Activated T-cell treated with anti-CD3 and anti-CD28 coated beads, Interleukin-2, amount 50 U/mL, for 24 hours (primary cell): Measurements from ENCODE around the gene CLASP2.

Experiments
- DNase-seq: peaks from one replicate; pipeline ENCODE4 v3.0.0-alpha.2; 2020
- H3K27ac Mint-ChIP-seq: 2 replicates; pipeline ENCODE4 v1.8.0; 2020; ENCODE audit warnings: mild to moderate bottlenecking, mixed read lengths
- H3K27me3 Mint-ChIP-seq: 2 replicates; pipeline ENCODE4 v1.8.0; 2020; ENCODE audit warnings: mixed read lengths
- H3K36me3 Mint-ChIP-seq: 2 replicates; pipeline ENCODE4 v1.8.0; 2020; ENCODE audit warnings: low read depth, mixed read lengths
- H3K4me1 Mint-ChIP-seq: 2 replicates; pipeline ENCODE4 v1.8.0; 2020; ENCODE audit warnings: low read depth, mixed read lengths
- H3K4me3 Mint-ChIP-seq: 2 replicates; pipeline ENCODE4 v1.8.0; 2020; ENCODE audit warnings: mild to moderate bottlenecking, moderate library complexity, mixed read lengths
- H3K9me3 Mint-ChIP-seq: 2 replicates; pipeline ENCODE4 v1.8.0; 2020; ENCODE audit warnings: mixed read lengths

CLASP2 gene

DNA sequence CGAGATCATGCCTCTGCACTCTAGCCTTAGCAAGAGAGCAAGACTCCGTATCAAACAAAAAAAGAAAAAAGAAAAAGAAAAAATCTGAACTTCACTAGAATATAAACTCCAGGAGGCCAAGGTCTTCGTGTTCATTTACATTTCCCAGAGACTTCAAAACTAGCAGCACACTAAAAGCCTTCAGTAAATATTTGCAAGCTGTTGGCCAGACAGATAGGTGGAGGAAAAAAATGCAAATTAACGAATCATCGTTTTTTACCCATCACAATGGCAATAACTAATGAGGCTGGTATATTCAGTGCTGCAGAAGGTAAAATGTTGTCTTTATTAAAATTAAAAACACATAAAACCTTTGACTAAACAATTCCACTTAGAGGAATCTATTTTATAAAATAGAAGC, 80.6 kb downstream of the CLASP2 start:
- H3K9me3 Mint-ChIP-seq: no peaks in the 10 kb centered on the region
- H3K27ac Mint-ChIP-seq: no peak overlapping the region
- no peaks in the 10 kb centered on the region for H3K27me3 Mint-ChIP-seq
- no peak for DNase-seq
- peaks cover 2% of the 10 kb centered on the region for H3K4me1 Mint-ChIP-seq
- peaks cover 24% of the 10 kb centered on the region for H3K36me3 Mint-ChIP-seq
- H3K4me3 Mint-ChIP-seq: no peak overlapping the region

- peaks cover 31% of the 10 kb centered on the region for H3K36me3 Mint-ChIP-seq
- H3K9me3 Mint-ChIP-seq: no peaks in the 10 kb centered on the region
- DNase-seq: no peak
- no peak overlapping the region for H3K4me3 Mint-ChIP-seq
- no peaks in the 10 kb centered on the region for H3K27me3 Mint-ChIP-seq
- H3K27ac Mint-ChIP-seq: no peak overlapping the region
- peaks cover 2% of the 10 kb centered on the region for H3K4me1 Mint-ChIP-seq
These were observed 81.8 kb downstream of the CLASP2 start for GRCh38 chr3:33636125-33636850.

- no peak overlapping the region for H3K4me3 Mint-ChIP-seq
- H3K36me3 Mint-ChIP-seq: peaks cover 23% of the 10 kb centered on the region
- no peak overlapping the region for H3K27ac Mint-ChIP-seq
- no peak for DNase-seq
- peaks cover 2% of the 10 kb centered on the region for H3K4me1 Mint-ChIP-seq
- no peaks in the 10 kb centered on the region for H3K27me3 Mint-ChIP-seq
- H3K9me3 Mint-ChIP-seq: no peaks in the 10 kb centered on the region
These were observed 83.8 kb downstream of the CLASP2 start for GRCh38 chr3:33634262-33634661.

DNA sequence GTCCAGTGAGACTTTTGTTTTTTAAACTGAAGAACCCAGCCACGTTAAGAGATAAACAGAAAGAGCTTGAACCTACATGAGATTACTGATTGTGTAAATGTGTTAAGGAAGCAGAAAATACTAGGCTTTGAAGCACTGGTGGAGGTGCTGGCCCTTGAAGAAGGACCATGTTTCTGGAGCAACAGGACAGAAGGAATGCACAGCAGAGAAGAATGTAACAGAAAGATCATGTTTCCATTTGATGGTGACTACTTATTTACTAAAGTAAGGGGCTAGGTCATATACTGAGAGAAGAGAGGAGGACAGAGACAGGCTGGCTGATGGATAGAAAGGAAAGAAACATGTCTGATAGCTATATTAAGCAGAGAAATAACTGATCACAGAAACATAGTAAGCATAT, 88.8 kb downstream of the CLASP2 start:
- H3K9me3 Mint-ChIP-seq: no peaks in the 10 kb centered on the region

DNA sequence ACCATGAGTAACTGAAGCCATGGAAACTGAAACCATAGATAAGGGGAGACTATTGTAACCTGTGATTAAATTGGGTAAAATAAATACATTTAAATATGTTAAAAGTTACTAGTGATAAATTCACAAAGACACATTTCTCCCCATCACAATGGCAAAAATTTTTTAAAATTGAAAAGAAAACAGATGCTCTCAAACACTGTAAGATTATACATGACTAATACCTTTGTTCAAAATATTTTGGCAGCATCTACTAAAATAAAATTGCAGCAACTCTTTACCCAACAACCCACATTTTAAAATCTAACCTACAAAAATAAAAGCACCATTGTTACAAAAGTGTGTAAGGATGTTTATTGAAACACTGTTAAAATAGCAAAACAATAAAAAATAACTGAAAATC, 93.3 kb downstream of the CLASP2 start:
- H3K4me1 Mint-ChIP-seq: no peaks in the 10 kb centered on the region
- H3K9me3 Mint-ChIP-seq: no peaks in the 10 kb centered on the region
- DNase-seq: no peak
- H3K4me3 Mint-ChIP-seq: no peak overlapping the region
- H3K27me3 Mint-ChIP-seq: no peaks in the 10 kb centered on the region
- H3K36me3 Mint-ChIP-seq: peaks cover 38% of the 10 kb centered on the region
- H3K27ac Mint-ChIP-seq: no peak overlapping the region

More for the DNA sequence above, 88.8 kb downstream of the CLASP2 start:
- Mint-ChIP-seq H3K27ac (no peak overlapping the region), H3K4me3 (no peak overlapping the region), H3K4me1 (no peaks in the 10 kb centered on the region), H3K27me3 (no peaks in the 10 kb centered on the region), H3K36me3 (peaks cover 25% of the 10 kb centered on the region)
- DNase-seq: no peak

- Mint-ChIP-seq H3K27ac (no peak overlapping the region), H3K27me3 (no peaks in the 10 kb centered on the region), H3K9me3 (no peaks in the 10 kb centered on the region), H3K4me3 (no peak overlapping the region), H3K4me1 (no peaks in the 10 kb centered on the region), H3K36me3 (peaks cover 60% of the 10 kb centered on the region)
- no peak for DNase-seq
These were observed 105.0 kb downstream of the CLASP2 start for GRCh38 chr3:33613041-33613440.

- Mint-ChIP-seq H3K4me3 (no peak overlapping the region), H3K4me1 (no peaks in the 10 kb centered on the region), H3K9me3 (no peaks in the 10 kb centered on the region), H3K27me3 (no peaks in the 10 kb centered on the region), H3K36me3 (peaks cover 59% of the 10 kb centered on the region), H3K27ac (no peak overlapping the region)
- DNase-seq: no peak
These were observed 105.4 kb downstream of the CLASP2 start for GRCh38 chr3:33612607-33613006.

DNA sequence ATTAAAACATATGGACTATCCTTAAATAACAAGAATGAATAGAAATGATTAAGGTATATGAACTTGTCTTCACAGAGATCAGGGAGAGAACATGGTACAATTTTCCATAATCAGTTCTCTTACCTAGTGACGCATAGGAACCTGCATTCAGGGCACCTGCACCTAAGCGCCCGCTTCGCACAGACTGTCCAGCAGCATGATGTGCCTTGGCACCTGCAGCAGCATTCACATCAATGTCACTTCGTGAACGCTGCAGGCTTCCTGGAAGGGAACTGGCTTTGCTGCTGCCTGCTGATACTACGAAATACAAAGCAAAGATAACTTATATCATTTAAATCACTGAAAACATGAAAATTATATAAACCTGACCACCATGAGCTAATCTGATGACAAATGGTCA, 115.2 kb downstream of the CLASP2 start:
- Mint-ChIP-seq H3K27me3 (no peaks in the 10 kb centered on the region), H3K36me3 (peaks cover 85% of the 10 kb centered on the region)

DNA sequence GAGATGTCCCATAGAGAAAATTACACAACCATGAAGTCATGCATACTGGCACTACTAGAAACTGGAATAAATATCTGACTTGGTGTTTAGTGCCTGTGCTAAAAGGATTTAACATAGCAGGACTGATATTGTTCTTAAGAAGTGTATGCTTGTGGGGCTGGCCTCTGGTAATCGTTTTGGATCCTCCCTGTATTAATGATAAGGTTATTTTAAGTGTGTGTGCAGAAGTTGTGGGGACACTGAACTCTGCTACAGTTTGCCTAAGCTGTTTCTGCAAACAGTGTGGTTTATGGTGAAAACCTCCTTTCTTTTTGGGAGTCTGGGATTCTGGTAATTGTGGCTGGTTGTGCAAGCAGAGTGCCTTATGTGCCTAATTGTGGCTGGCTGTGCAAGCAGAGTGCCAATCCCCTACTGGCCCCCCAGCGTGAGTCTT, 120.8 kb downstream of the CLASP2 start:
- DNase-seq: no peak
- Mint-ChIP-seq H3K36me3 (peaks cover 54% of the 10 kb centered on the region), H3K9me3 (no peaks in the 10 kb centered on the region), H3K4me1 (no peaks in the 10 kb centered on the region), H3K27ac (no peak overlapping the region), H3K4me3 (no peak overlapping the region), H3K27me3 (no peaks in the 10 kb centered on the region)

More for the DNA sequence above, 115.2 kb downstream of the CLASP2 start:
- Mint-ChIP-seq H3K4me1 (no peaks in the 10 kb centered on the region), H3K9me3 (no peaks in the 10 kb centered on the region), H3K27ac (no peak overlapping the region), H3K4me3 (no peak overlapping the region)
- no peak for DNase-seq

DNA sequence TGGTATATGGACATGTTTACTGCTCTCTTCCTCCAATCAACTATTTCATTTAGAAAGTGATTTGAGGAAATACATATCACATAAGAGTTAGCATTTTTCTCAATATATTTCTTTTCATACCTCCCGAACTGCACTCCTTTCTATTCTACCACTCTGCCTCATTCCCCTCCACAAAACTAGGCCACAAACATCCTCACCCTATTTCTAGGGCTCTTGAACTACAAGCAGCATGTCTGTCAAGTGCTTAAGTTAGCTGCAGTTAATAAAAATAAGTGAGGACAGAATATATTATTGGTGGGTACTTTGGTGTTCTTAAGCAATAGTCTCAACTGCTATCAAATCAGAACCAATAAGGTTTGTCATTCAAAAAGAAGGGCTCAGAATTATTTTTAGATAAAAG, 125.1 kb downstream of the CLASP2 start:
- Mint-ChIP-seq H3K4me3 (no peak overlapping the region), H3K27ac (no peak overlapping the region), H3K36me3 (peaks cover 57% of the 10 kb centered on the region), H3K27me3 (no peaks in the 10 kb centered on the region), H3K9me3 (no peaks in the 10 kb centered on the region), H3K4me1 (no peaks in the 10 kb centered on the region)
- DNase-seq: no peak

GRCh38 chr3:33590541-33590940, 127.5 kb downstream of the CLASP2 start:
- Mint-ChIP-seq H3K4me3 (no peak overlapping the region), H3K36me3 (peaks cover 68% of the 10 kb centered on the region), H3K27me3 (no peaks in the 10 kb centered on the region), H3K4me1 (no peaks in the 10 kb centered on the region), H3K9me3 (no peaks in the 10 kb centered on the region), H3K27ac (no peak overlapping the region)
- DNase-seq: no peak

GRCh38 chr3:33586402-33586801, 131.7 kb downstream of the CLASP2 start:
- Mint-ChIP-seq H3K36me3 (peaks cover 66% of the 10 kb centered on the region), H3K27ac (no peak overlapping the region)

DNA sequence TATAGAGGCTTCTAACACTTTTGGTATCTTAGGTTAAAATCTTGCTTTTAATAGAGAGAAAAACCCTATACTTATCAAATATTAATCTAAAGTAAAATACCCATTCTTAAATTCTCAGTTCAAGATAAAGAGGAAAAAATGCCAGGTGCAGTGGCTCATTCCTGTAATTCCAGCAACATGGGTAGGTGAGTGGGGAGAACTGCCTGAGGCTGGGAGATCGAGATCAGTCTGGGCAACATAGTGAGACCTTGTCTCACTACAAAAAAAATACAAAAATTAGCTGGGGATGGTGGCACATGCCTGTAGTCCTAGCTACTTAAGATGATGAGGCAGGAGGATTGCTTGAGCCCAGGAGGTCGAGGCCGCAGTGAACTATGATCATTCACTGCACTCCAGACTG, 135.8 kb downstream of the CLASP2 start:
- Mint-ChIP-seq H3K4me3 (no peak overlapping the region), H3K27ac (no peak overlapping the region), H3K9me3 (no peaks in the 10 kb centered on the region), H3K36me3 (peaks cover 48% of the 10 kb centered on the region), H3K4me1 (no peaks in the 10 kb centered on the region), H3K27me3 (no peaks in the 10 kb centered on the region)
- DNase-seq: no peak

More at GRCh38 chr3:33586402-33586801, 131.7 kb downstream of the CLASP2 start:
- Mint-ChIP-seq H3K27me3 (no peaks in the 10 kb centered on the region), H3K4me1 (no peaks in the 10 kb centered on the region), H3K4me3 (no peak overlapping the region), H3K9me3 (no peaks in the 10 kb centered on the region)
- no peak for DNase-seq

- Mint-ChIP-seq H3K9me3 (no peaks in the 10 kb centered on the region), H3K36me3 (peaks cover 48% of the 10 kb centered on the region), H3K4me3 (no peak overlapping the region), H3K4me1 (no peaks in the 10 kb centered on the region), H3K27me3 (no peaks in the 10 kb centered on the region), H3K27ac (no peak overlapping the region)
- no peak for DNase-seq
These were observed 136.4 kb downstream of the CLASP2 start for GRCh38 chr3:33581666-33582065.

DNA sequence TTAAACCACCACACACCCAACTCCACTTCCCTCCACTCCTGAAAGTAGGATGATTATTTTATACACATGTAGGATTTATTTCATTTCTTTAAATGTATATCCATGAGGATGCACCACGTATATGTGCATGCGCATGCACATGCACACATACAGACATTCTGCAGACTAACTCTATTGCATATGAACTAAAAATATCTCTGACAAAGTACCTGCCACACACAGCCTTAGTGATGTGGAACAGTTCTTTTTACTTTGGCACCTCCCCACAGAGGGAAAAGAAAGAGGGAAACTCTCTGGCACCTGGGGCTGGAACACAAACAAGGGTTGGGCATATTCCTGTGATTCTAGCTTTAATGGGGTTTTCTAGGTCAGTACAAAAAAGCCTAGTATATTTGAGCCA, 138.2 kb downstream of the CLASP2 start:
- Mint-ChIP-seq H3K27me3 (no peaks in the 10 kb centered on the region), H3K4me3 (no peak overlapping the region), H3K27ac (no peak overlapping the region), H3K9me3 (no peaks in the 10 kb centered on the region), H3K36me3 (peaks cover 56% of the 10 kb centered on the region), H3K4me1 (no peaks in the 10 kb centered on the region)
- DNase-seq: no peak

DNA sequence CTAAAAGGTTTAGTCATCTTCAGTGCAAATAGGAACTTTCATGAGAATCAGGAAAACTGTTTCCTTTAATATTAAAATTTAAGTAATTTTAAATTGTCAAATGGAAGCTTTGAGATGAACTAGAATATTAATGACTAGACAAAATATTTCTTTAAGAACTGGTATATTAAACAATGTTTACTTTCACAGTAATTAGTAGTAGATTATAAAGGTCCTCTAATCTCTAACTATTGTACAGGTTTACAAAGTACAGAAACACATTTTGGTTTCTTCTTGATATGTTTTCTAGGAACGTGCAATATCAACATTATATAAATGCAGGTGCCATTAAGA, 138.9 kb downstream of the CLASP2 start:
- no peak overlapping the region for H3K27ac Mint-ChIP-seq
- H3K9me3 Mint-ChIP-seq: no peaks in the 10 kb centered on the region
- no peaks in the 10 kb centered on the region for H3K4me1 Mint-ChIP-seq
- H3K27me3 Mint-ChIP-seq: no peaks in the 10 kb centered on the region
- H3K36me3 Mint-ChIP-seq: peaks cover 60% of the 10 kb centered on the region
- no peak overlapping the region for H3K4me3 Mint-ChIP-seq
- no peak for DNase-seq
